ENCODE results near the gene OTOA. TPM values are rescaled to one million over a fixed set of nuclear protein-coding genes. Genes with fewer than 3 reads are reported as not detected.

Gene OTOA
- total and polyA plus RNA-seq, 2 donors (not counting 3 experiments of a cell fraction or from before 2014, with no cell fraction given) = 0.22 TPM; not detected in 1

DNA sequence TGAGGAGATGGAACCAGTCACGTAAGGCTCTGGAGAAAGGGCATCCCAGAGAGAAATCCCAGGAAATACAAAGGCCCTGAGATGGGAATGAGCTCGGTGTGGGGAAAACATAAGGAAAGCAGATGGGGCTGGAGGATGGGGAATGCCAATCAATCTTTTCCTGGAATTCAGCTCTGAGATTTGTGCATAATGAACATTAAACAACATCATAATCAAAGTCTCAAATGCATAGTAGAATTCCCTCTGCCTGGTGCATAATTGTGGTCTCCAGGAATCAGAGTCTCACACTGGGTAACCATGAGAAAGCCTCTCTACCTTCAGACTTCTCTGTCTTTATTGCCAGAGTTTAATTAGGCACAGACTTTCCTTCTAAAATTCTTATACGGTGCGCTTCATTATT lies 30.8 kb downstream of the OTOA start:
- no peak for TF ChIP-seq MYC (IDR thresholded peaks at IDR 0.05; ENCODE audit: low read depth, low read length)
- Histone ChIP-seq H3K27me3 (ENCODE audit: control insufficient read depth in 2 of 2, insufficient read depth in 2 of 2, low read length in 2 of 2) (no peaks in the 10 kb centered on the region), H4K20me1 (replicated peaks; ENCODE audit: control insufficient read depth, extremely low read depth, insufficient read depth, low read length) (no peaks in the 10 kb centered on the region), H3K79me2 (ENCODE audit: control insufficient read depth, insufficient read depth, low read length) (no peaks in the 10 kb centered on the region), H3K4me1 (ENCODE audit: control insufficient read depth, extremely low read depth, insufficient read depth, low read length) (no peaks in the 10 kb centered on the region), H3K27ac (ENCODE audit: insufficient read depth, low read depth, low read length) (no peak overlapping the region), H3K4me2 (ENCODE audit: insufficient read depth, low read length) (no peak overlapping the region), H3K9me3 (replicated peaks; ENCODE audit: control insufficient read depth, insufficient read depth, low read length) (no peaks in the 10 kb centered on the region), H3K36me3 (ENCODE audit: control insufficient read depth in 2 of 2, extremely low read depth in 1 of 2, insufficient read depth in 2 of 2, low read length in 2 of 2) (no peaks in the 10 kb centered on the region), H3K9me1 (replicated peaks; ENCODE audit: control insufficient read depth, extremely low read depth, insufficient read depth, low read length) (no peaks in the 10 kb centered on the region), H3K9ac (replicated peaks; ENCODE audit: extremely low read depth, insufficient read depth, low read length) (no peak overlapping the region), H3K4me3 (replicated peaks in 1 of 3; ENCODE audit: insufficient read depth in 1 of 3, low read depth in 1 of 3, low read length in 3 of 3) (no peak overlapping the region), H2AFZ (ENCODE audit: low read depth, low read length) (no peak overlapping the region)
- no peak for FAIRE-seq
- intact Hi-C loops (cut with micrococcal nuclease) (no loop called here), dilution Hi-C loops (cut with MboI; ENCODE audit: extremely low pct_ligation_motif_present, low sequenced_read_pairs) (no loop called here)
- DNase-seq (ENCODE audit: low read depth, low spot score) = no peak
- ChIA-PET POLR2A (no interaction called here), CTCF (interaction anchor here (1.5 to 2.7 kb wide), 2 partner anchors 11 to 37 kb away, joined by 5 to 13 read pairs; no protein-coding TSS in a partner anchor)
- no TSS peak for BruUV-seq (replicated peaks)

DNA sequence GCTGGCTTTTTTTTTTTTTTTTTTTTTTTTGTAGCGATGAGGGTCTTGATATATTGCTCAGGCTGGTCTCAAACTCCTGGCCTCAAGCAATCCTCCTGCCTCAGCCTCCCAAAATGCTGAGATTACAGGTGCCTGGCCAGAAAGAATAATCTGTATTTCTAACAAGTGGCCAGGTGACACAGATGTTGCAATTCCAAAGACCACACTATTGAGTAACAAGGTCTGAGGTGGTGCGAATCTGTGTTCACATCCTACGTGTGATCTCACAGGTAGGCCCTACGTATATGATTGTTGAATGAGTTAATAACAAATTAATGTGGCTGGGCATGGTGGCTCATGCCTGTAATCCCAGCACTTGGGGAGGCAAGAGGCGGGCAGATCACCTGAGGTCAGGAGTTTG lies 33.3 kb downstream of the OTOA start:
- ChIA-PET POLR2A (no interaction called here), CTCF (interaction anchor here (2.2 kb wide), 1 partner anchor 11 kb away, joined by 5 read pairs; no protein-coding TSS in a partner anchor)
- H3K4me2 ChIP-seq (ENCODE audit: insufficient read depth, low read length) = no peak overlapping the region
- no peak overlapping the region for H3K9ac ChIP-seq (replicated peaks; ENCODE audit: extremely low read depth, insufficient read depth, low read length)
- H3K36me3 ChIP-seq (ENCODE audit: control insufficient read depth in 2 of 2, extremely low read depth in 1 of 2, insufficient read depth in 2 of 2, low read length in 2 of 2) = no peaks in the 10 kb centered on the region
- no peak overlapping the region for H3K4me3 ChIP-seq (replicated peaks in 1 of 3; ENCODE audit: insufficient read depth in 1 of 3, low read depth in 1 of 3, low read length in 3 of 3)
- no peaks in the 10 kb centered on the region for H3K4me1 ChIP-seq (ENCODE audit: control insufficient read depth, extremely low read depth, insufficient read depth, low read length)
- H3K79me2 ChIP-seq (ENCODE audit: control insufficient read depth, insufficient read depth, low read length) = no peaks in the 10 kb centered on the region
- H3K27me3 ChIP-seq (ENCODE audit: control insufficient read depth in 2 of 2, insufficient read depth in 2 of 2, low read length in 2 of 2) = no peaks in the 10 kb centered on the region
- FAIRE-seq (no peak), DNase-seq (ENCODE audit: low read depth, low spot score) (no peak)
- H3K9me3 ChIP-seq (replicated peaks; ENCODE audit: control insufficient read depth, insufficient read depth, low read length) = no peaks in the 10 kb centered on the region
- H2AFZ ChIP-seq (ENCODE audit: low read depth, low read length) = no peak overlapping the region
- H3K9me1 ChIP-seq (replicated peaks; ENCODE audit: control insufficient read depth, extremely low read depth, insufficient read depth, low read length) = no peaks in the 10 kb centered on the region
- H4K20me1 ChIP-seq (replicated peaks; ENCODE audit: control insufficient read depth, extremely low read depth, insufficient read depth, low read length) = no peaks in the 10 kb centered on the region
- TF ChIP-seq, protein P1, sequence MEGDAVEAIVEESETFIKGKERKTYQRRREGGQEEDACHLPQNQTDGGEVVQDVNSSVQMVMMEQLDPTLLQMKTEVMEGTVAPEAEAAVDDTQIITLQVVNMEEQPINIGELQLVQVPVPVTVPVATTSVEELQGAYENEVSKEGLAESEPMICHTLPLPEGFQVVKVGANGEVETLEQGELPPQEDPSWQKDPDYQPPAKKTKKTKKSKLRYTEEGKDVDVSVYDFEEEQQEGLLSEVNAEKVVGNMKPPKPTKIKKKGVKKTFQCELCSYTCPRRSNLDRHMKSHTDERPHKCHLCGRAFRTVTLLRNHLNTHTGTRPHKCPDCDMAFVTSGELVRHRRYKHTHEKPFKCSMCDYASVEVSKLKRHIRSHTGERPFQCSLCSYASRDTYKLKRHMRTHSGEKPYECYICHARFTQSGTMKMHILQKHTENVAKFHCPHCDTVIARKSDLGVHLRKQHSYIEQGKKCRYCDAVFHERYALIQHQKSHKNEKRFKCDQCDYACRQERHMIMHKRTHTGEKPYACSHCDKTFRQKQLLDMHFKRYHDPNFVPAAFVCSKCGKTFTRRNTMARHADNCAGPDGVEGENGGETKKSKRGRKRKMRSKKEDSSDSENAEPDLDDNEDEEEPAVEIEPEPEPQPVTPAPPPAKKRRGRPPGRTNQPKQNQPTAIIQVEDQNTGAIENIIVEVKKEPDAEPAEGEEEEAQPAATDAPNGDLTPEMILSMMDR (IDR thresholded peaks at IDR 0.05; ENCODE audit: extremely low read depth in 1 of 2, insufficient read depth in 1 of 2, low read depth in 1 of 2, low read length in 2 of 2) = no peak
- TF ChIP-seq JUN (IDR thresholded peaks at IDR 0.05; ENCODE audit: borderline replicate concordance, insufficient read depth, insufficient read length, low read depth) (no peak), POLR2A (IDR thresholded peaks at IDR 0.05; ENCODE audit: low read depth, low read length) (no peak)
- no TSS peak for BruUV-seq (replicated peaks)
- H3K27ac ChIP-seq (ENCODE audit: insufficient read depth, low read depth, low read length) = no peak overlapping the region
- intact Hi-C loops (cut with micrococcal nuclease) (no loop called here), dilution Hi-C loops (cut with MboI; ENCODE audit: extremely low pct_ligation_motif_present, low sequenced_read_pairs) (no loop called here)

All from endothelial cell of umbilical vein (primary cell).